GM19099 (cell line): ENCODE data around the gene SLC1A2.

ENCODE experiments used
- POLR2A ChIP-seq: IDR thresholded peaks from 3 replicates; pipeline ENCODE4 v1.6.1; 2011; ENCODE audit warnings: low read depth; ENCODE audit not compliant: insufficient read length; ENCODE audit errors: extremely low read depth

Gene SLC1A2

GRCh38 chr11:35237860-35238715 is 181.3 kb downstream of the SLC1A2 start:
- no peak for TF ChIP-seq POLR2A

GRCh38 chr11:35237351-35237750 is 182.0 kb downstream of the SLC1A2 start:
- TF ChIP-seq POLR2A: no peak

GRCh38 chr11:35236667-35237003 is 182.7 kb downstream of the SLC1A2 start:
- TF ChIP-seq POLR2A: no peak

- no peak for TF ChIP-seq POLR2A
Observed at GRCh38 chr11:35235936-35236666, 183.3 kb downstream of the SLC1A2 start.

- no peak for TF ChIP-seq POLR2A
Observed at GRCh38 chr11:35235498-35235897, 183.9 kb downstream of the SLC1A2 start.

GRCh38 chr11:35235157-35235468 is 184.2 kb downstream of the SLC1A2 start:
- no peak for TF ChIP-seq POLR2A

GRCh38 chr11:35234460-35235156 is 184.8 kb downstream of the SLC1A2 start:
- no peak for TF ChIP-seq POLR2A

- TF ChIP-seq POLR2A: no peak
Observed at GRCh38 chr11:35233518-35233917, 185.8 kb downstream of the SLC1A2 start.

GRCh38 chr11:35232891-35233330 is 186.4 kb downstream of the SLC1A2 start:
- no peak for TF ChIP-seq POLR2A

- TF ChIP-seq POLR2A: no peak
Observed at GRCh38 chr11:35231076-35231860, 188.1 kb downstream of the SLC1A2 start.

GRCh38 chr11:35230388-35230787 is 189.0 kb downstream of the SLC1A2 start:
- no peak for TF ChIP-seq POLR2A

- TF ChIP-seq POLR2A: no peak
Observed at GRCh38 chr11:35228328-35228725, 191.0 kb downstream of the SLC1A2 start.

GRCh38 chr11:35227576-35228327 is 191.6 kb downstream of the SLC1A2 start:
- no peak for TF ChIP-seq POLR2A

GRCh38 chr11:35225946-35226520 is 193.3 kb downstream of the SLC1A2 start:
- no peak for TF ChIP-seq POLR2A
